ENCODE data around the gene PASD1. TPM values are rescaled to one million over a fixed set of nuclear protein-coding genes. Genes with fewer than 3 reads are reported as not detected.

The PASD1 gene
- total and polyA plus RNA-seq, 10 of the 15 experiments (the other 5 are each of a cell fraction or from before 2014, with no cell fraction given): under 0.01 to 0.01 TPM; not detected in 8

GRCh38 chrX:151538190-151539122 lies 25.0 kb upstream of the PASD1 start (continued):
- TF ChIP-seq SMC3 (IDR thresholded peaks at IDR 0.05; ENCODE audit: borderline replicate concordance, low read length): no peak
- TF ChIP-seq FOXK2 (IDR thresholded peaks at IDR 0.05): no peak
- TF ChIP-seq CHD4 (IDR thresholded peaks at IDR 0.05): no peak
- no peak for TF ChIP-seq USF2 (IDR thresholded peaks at IDR 0.05; ENCODE audit: borderline replicate concordance, low read depth, low read length)
- TF ChIP-seq CUX1 (IDR thresholded peaks at IDR 0.05; ENCODE audit: insufficient replicate concordance, low read depth, low read length): no peak
- no peak for TF ChIP-seq SMARCA5 (IDR thresholded peaks at IDR 0.05)
